Neuronal stem cell (in vitro differentiated cells): ENCODE measurements around the gene RTTN.
A peak's percentile ranks its signal among the peaks of the same experiment; 100 is the strongest.

Source experiments
- DNase-seq: peaks from one replicate; pipeline ENCODE4 v3.0.0-alpha.2; 2013; ENCODE audit warnings: low spot score
- H2AFZ ChIP-seq: one replicate; pipeline ENCODE4 v1.6.1; 2013; ENCODE audit warnings: mild to moderate bottlenecking, low read length, inconsistent platforms
- H2AK5ac ChIP-seq: 2 replicates; pipeline ENCODE4 v1.6.1; 2013; ENCODE audit warnings: low read depth, mild to moderate bottlenecking, inconsistent platforms, low read length, moderate library complexity, mixed read lengths
- H2BK120ac ChIP-seq: 2 replicates; pipeline ENCODE4 v1.6.1; 2013; ENCODE audit warnings: low read depth, mild to moderate bottlenecking, inconsistent platforms, low read length, moderate library complexity, mixed read lengths
- H2BK12ac ChIP-seq: one replicate; pipeline ENCODE4 v1.6.1; 2013; ENCODE audit warnings: low read length, inconsistent platforms
- H2BK15ac ChIP-seq: 2 replicates; pipeline ENCODE4 v1.6.1; 2013; ENCODE audit warnings: mild to moderate bottlenecking, low read length, inconsistent platforms, mixed read lengths
- H2BK5ac ChIP-seq: one replicate; pipeline ENCODE4 v1.6.1; 2013; ENCODE audit warnings: inconsistent platforms, mild to moderate bottlenecking, low read length, moderate library complexity
- H3K14ac ChIP-seq: one replicate; pipeline ENCODE4 v1.6.1; 2013; ENCODE audit warnings: low read length, inconsistent platforms
- H3K18ac ChIP-seq: 2 replicates; pipeline ENCODE4 v1.6.1; 2013; ENCODE audit warnings: low read length, inconsistent platforms
- H3K23ac ChIP-seq: 2 replicates; pipeline ENCODE4 v1.6.1; 2013; ENCODE audit warnings: low read depth, mild to moderate bottlenecking, mixed read lengths, low read length, inconsistent platforms; ENCODE audit not compliant: poor library complexity
- H3K27ac ChIP-seq: replicated peaks from 3 replicates; pipeline ENCODE4 v1.5.1; 2013; ENCODE audit warnings: low read length, inconsistent platforms
- H3K27me3 ChIP-seq, 3 experiments: 2 replicates each; pipeline ENCODE4 v1.6.1; 2013; ENCODE audit warnings: low read length in 3 of 3, mild to moderate bottlenecking in 2 of 3, inconsistent platforms in 1 of 3, low read depth in 1 of 3, mixed read lengths in 1 of 3, moderate library complexity in 1 of 3; ENCODE audit not compliant: control insufficient read depth in 3 of 3, insufficient read depth in 3 of 3
- H3K36me3 ChIP-seq, 2 donors: replicated peaks in 1 of 2; 2 replicates each; pipeline ENCODE4 v1.6.1; 2013; ENCODE audit warnings: low read length in 2 of 2; ENCODE audit not compliant: control insufficient read depth in 2 of 2, insufficient read depth in 2 of 2
- H3K4ac ChIP-seq: 2 replicates; pipeline ENCODE4 v1.6.1; 2013; ENCODE audit warnings: inconsistent platforms, mild to moderate bottlenecking, low read length, moderate library complexity
- H3K4me1 ChIP-seq, 2 donors: 1 replicate in 1 of 2; 2 replicates in 1 of 2; pipeline ENCODE4 v1.6.1; 2013; ENCODE audit warnings: low read length in 2 of 2, low read depth in 1 of 2; ENCODE audit not compliant: control insufficient read depth in 2 of 2, insufficient read depth in 1 of 2
- H3K4me2 ChIP-seq: one replicate; pipeline ENCODE4 v1.6.1; 2013; ENCODE audit warnings: mild to moderate bottlenecking, low read length, inconsistent platforms; ENCODE audit not compliant: insufficient read depth, poor library complexity, severe bottlenecking
- H3K4me3 ChIP-seq, 2 donors: 2 replicates each; pipeline ENCODE4 v1.5.1; 2013; ENCODE audit warnings: low read length in 2 of 2, mild to moderate bottlenecking in 2 of 2, inconsistent platforms in 1 of 2, moderate library complexity in 1 of 2
- H3K79me1 ChIP-seq: one replicate; pipeline ENCODE4 v1.6.1; 2013; ENCODE audit warnings: low read depth, mild to moderate bottlenecking, inconsistent platforms, low read length, moderate library complexity
- H3K9ac ChIP-seq: one replicate; pipeline ENCODE4 v1.6.1; 2013; ENCODE audit warnings: mild to moderate bottlenecking, low read depth, low read length, inconsistent platforms; ENCODE audit not compliant: poor library complexity
- H3K9me3 ChIP-seq, 2 donors: replicated peaks in 1 of 2; 2 replicates each; pipeline versions ENCODE3 to v1.6.1; 2013; ENCODE audit warnings: low read length in 2 of 2, mild to moderate bottlenecking in 2 of 2, inconsistent platforms in 1 of 2, low read depth in 1 of 2, mixed read lengths in 1 of 2, moderate library complexity in 1 of 2; ENCODE audit not compliant: control insufficient read depth in 2 of 2, insufficient read depth in 1 of 2
- H4K8ac ChIP-seq: one replicate; pipeline ENCODE4 v1.6.1; 2013; ENCODE audit warnings: low read depth, mild to moderate bottlenecking, inconsistent platforms, low read length, moderate library complexity
- H4K91ac ChIP-seq: one replicate; pipeline ENCODE4 v1.6.1; 2013; ENCODE audit warnings: low read length, low read depth, mild to moderate bottlenecking, inconsistent platforms; ENCODE audit not compliant: poor library complexity
- WGBS, 2 donors: extraction: QIAGEN DNeasy Blood & Tissue Kit; methylation state at CpG; one replicate each; pipeline ENCODE4 v1.1.7; 2013; ENCODE audit warnings: missing lambda C conversion rate in 2 of 2, mixed read lengths in 1 of 2; ENCODE audit not compliant: insufficient read length in 2 of 2, insufficient replicate concordance in 1 of 2; ENCODE audit errors: extremely low coverage in 2 of 2; 5-methylcytosine and 5-hydroxymethylcytosine counted together

RTTN gene

GRCh38 chr18:69958422-69958821 lies 247.1 kb downstream of the RTTN start:
- Histone ChIP-seq H3K79me1 (no peaks in the 10 kb centered on the region), H3K4ac (no peak overlapping the region), H2AK5ac (no peak overlapping the region), H2BK120ac (no peak overlapping the region), H3K9ac (no peak overlapping the region), H3K18ac (no peak overlapping the region), H2AFZ (no peak overlapping the region), H3K4me2 (no peak overlapping the region), H4K8ac (no peak overlapping the region), H3K27me3 (no peaks in the 10 kb centered on the region), H2BK12ac (no peak overlapping the region), H3K14ac (no peak overlapping the region), H2BK15ac (no peak overlapping the region), H3K4me1 (peaks cover 0 to 1% of the 10 kb centered on the region in 2 donors), H3K27ac (no peak overlapping the region), H2BK5ac (no peak overlapping the region), H3K23ac (no peak overlapping the region), H3K9me3 (no peaks in the 10 kb centered on the region), H3K36me3 (no peaks in the 10 kb centered on the region), H4K91ac (no peak overlapping the region), H3K4me3 (no peak overlapping the region)
- whole genome bisulfite sequencing, 2 donors = no CpG with 5 or more reads among the region's 5 CpGs
- no peak for DNase-seq

DNA sequence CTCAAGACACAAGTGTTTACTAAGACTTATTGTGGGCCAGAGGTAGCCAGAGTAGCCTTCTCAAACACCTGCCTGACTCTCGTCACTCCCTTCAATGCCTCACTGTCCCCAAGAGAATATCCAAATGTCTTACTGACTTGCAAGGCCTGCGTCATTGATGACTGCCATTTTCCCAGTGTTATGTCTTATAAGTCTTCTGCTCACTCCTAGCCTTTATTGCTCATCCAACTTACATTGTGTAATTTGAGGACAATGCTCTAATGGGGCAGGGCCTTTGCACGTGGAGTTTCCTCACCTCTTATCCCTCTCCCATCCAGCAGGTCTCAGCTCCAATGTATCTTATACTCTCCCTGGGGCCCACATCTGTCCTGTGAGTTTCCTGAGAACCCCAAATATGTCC lies 247.7 kb downstream of the RTTN start:
- Histone ChIP-seq H3K4me3 (no peak overlapping the region), H3K14ac (no peak overlapping the region), H3K79me1 (no peaks in the 10 kb centered on the region), H3K9me3 (no peaks in the 10 kb centered on the region), H4K8ac (no peak overlapping the region), H3K18ac (no peak overlapping the region), H3K23ac (no peak overlapping the region), H3K4me2 (no peak overlapping the region), H3K4me1 (peaks cover 0 to 1% of the 10 kb centered on the region in 2 donors), H2AFZ (no peak overlapping the region), H3K36me3 (no peaks in the 10 kb centered on the region), H2BK12ac (no peak overlapping the region), H2BK5ac (no peak overlapping the region), H3K27ac (no peak overlapping the region), H3K9ac (no peak overlapping the region), H3K4ac (no peak overlapping the region), H3K27me3 (no peaks in the 10 kb centered on the region), H4K91ac (no peak overlapping the region), H2AK5ac (no peak overlapping the region), H2BK15ac (no peak overlapping the region), H2BK120ac (no peak overlapping the region)
- no CpG with 5 or more reads among the region's 3 CpGs for WGBS, 2 donors
- no peak for DNase-seq

- Histone ChIP-seq H2BK12ac (no peak overlapping the region), H3K9ac (no peak overlapping the region), H3K4ac (no peak overlapping the region), H4K91ac (no peak overlapping the region), H2AFZ (peak overlapping the region; percentile 74), H2BK5ac (no peak overlapping the region), H3K4me3 (no peak overlapping the region), H3K14ac (no peak overlapping the region), H2BK120ac (no peak overlapping the region), H3K9me3 (no peaks in the 10 kb centered on the region), H3K36me3 (no peaks in the 10 kb centered on the region), H3K4me1 (peaks cover 0 to 1% of the 10 kb centered on the region in 2 donors), H3K4me2 (no peak overlapping the region), H3K27ac (no peak overlapping the region), H3K79me1 (no peaks in the 10 kb centered on the region), H3K18ac (peak overlapping the region; percentile 40), H2BK15ac (no peak overlapping the region), H3K27me3 (no peaks in the 10 kb centered on the region), H4K8ac (no peak overlapping the region), H3K23ac (no peak overlapping the region), H2AK5ac (no peak overlapping the region)
- no CpG with 5 or more reads among the region's 20 CpGs for WGBS, 2 donors
- no peak for DNase-seq
Measured at GRCh38 chr18:69956665-69957620, 248.5 kb downstream of the RTTN start.

- Histone ChIP-seq H3K9me3 (no peaks in the 10 kb centered on the region), H3K27me3 (no peaks in the 10 kb centered on the region), H3K14ac (no peak overlapping the region), H3K27ac (no peak overlapping the region), H3K4me2 (no peak overlapping the region), H3K4me3 (no peak overlapping the region), H2BK12ac (no peak overlapping the region), H2AFZ (no peak overlapping the region), H3K79me1 (no peaks in the 10 kb centered on the region), H3K23ac (no peak overlapping the region), H4K8ac (no peak overlapping the region), H3K18ac (no peak overlapping the region), H3K4ac (no peak overlapping the region), H2AK5ac (no peak overlapping the region), H3K9ac (no peak overlapping the region), H2BK15ac (no peak overlapping the region), H2BK120ac (no peak overlapping the region), H2BK5ac (no peak overlapping the region), H3K4me1 (peaks cover 0 to 1% of the 10 kb centered on the region in 2 donors), H4K91ac (no peak overlapping the region), H3K36me3 (no peaks in the 10 kb centered on the region)
- DNase-seq = no peak
- no CpG with 5 or more reads among the region's 5 CpGs for WGBS, 2 donors
Measured at GRCh38 chr18:69956057-69956456, 249.4 kb downstream of the RTTN start.
